Astrocyte of the spinal cord (primary cell): Measurements from ENCODE around the gene MMP24OS.
A peak's percentile ranks its signal among the peaks of the same experiment; 100 is the strongest.
"Not testable (repeated sequence)": the region's sequence is repeated elsewhere in the genome, so short reads cannot be mapped to it uniquely, and the experiment has no call there.

Experiments
- DNase-seq: peaks from one replicate; pipeline ENCODE4 v3.0.0; 2011; ENCODE audit warnings: low read depth, low spot score
- H3K4me3 ChIP-seq: 2 replicates; pipeline ENCODE4 v1.5.1; 2011; ENCODE audit warnings: low read depth, mild to moderate bottlenecking, low read length, moderate library complexity
- in situ Hi-C: cut with HindIII; loops from 2 replicates; pipeline ENCODE4 v1.10.0; 2017; ENCODE audit warnings: low sequenced_read_pairs
- TF ChIP-seq, protein P1 (sequence below): IDR thresholded peaks from 2 replicates; pipeline ENCODE4 v1.5.1; 2012; ENCODE audit warnings: low read depth, mild to moderate bottlenecking, low read length, inconsistent platforms

The MMP24OS gene

GRCh38 chr20:35270021-35270902, 7.7 kb downstream of the MMP24OS start:
- H3K4me3 ChIP-seq: no peak overlapping the region
- DNase-seq: no peak
- TF ChIP-seq, protein P1, sequence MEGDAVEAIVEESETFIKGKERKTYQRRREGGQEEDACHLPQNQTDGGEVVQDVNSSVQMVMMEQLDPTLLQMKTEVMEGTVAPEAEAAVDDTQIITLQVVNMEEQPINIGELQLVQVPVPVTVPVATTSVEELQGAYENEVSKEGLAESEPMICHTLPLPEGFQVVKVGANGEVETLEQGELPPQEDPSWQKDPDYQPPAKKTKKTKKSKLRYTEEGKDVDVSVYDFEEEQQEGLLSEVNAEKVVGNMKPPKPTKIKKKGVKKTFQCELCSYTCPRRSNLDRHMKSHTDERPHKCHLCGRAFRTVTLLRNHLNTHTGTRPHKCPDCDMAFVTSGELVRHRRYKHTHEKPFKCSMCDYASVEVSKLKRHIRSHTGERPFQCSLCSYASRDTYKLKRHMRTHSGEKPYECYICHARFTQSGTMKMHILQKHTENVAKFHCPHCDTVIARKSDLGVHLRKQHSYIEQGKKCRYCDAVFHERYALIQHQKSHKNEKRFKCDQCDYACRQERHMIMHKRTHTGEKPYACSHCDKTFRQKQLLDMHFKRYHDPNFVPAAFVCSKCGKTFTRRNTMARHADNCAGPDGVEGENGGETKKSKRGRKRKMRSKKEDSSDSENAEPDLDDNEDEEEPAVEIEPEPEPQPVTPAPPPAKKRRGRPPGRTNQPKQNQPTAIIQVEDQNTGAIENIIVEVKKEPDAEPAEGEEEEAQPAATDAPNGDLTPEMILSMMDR: no peak
- in situ Hi-C loops: no loop called here

DNA sequence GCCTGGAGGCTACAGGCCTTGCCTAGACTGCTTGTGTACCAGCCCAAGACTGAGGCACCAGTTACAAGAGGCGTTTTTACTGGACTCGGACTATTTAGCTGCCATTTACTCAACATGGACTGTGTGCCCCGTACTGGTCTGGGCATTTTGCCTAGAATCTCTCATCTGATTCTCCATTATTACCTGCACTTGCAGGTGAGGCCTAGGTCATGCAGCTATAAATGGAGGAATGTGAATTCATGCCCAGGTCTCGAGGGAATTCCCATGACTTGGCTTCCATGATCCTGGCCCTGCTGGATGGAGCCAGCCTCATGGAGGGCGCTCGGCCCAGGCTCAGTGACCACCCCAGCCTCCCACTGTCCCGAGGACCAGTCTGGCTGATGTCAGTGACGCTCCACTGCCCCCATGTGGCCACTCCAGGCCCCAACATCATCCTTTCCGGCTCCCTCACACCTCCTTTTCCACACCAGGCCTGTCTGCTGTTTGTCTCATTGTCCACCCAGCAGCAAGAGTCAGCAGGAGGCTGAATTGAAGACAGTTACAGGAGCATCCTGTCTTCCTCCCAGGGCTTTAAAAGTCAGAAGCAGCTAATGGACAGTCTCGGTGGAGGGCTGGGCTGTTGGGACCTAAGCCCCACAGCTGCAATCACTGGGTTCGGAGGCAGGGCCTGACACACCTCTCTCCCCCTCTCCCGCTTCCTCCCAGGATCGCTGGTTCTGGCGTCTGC, 8.7 kb downstream of the MMP24OS start:
- in situ Hi-C loops: no loop called here
- no peak overlapping the region for H3K4me3 ChIP-seq
- peak; percentile 56 for DNase-seq
- TF ChIP-seq, protein P1: peak; percentile 86

GRCh38 chr20:35267092-35267491, 10.8 kb downstream of the MMP24OS start:
- TF ChIP-seq, protein P1: no peak
- DNase-seq: no peak
- in situ Hi-C loops: no loop called here

GRCh38 chr20:35264755-35265154, 13.2 kb downstream of the MMP24OS start:
- H3K4me3 ChIP-seq: no peak overlapping the region
- DNase-seq: no peak
- in situ Hi-C loops: no loop called here
- TF ChIP-seq, protein P1: peak; percentile 43

More at GRCh38 chr20:35267092-35267491, 10.8 kb downstream of the MMP24OS start:
- H3K4me3 ChIP-seq: no peak overlapping the region

GRCh38 chr20:35263532-35264341, 14.2 kb downstream of the MMP24OS start:
- H3K4me3 ChIP-seq: no peak overlapping the region
- TF ChIP-seq, protein P1: no peak

DNA sequence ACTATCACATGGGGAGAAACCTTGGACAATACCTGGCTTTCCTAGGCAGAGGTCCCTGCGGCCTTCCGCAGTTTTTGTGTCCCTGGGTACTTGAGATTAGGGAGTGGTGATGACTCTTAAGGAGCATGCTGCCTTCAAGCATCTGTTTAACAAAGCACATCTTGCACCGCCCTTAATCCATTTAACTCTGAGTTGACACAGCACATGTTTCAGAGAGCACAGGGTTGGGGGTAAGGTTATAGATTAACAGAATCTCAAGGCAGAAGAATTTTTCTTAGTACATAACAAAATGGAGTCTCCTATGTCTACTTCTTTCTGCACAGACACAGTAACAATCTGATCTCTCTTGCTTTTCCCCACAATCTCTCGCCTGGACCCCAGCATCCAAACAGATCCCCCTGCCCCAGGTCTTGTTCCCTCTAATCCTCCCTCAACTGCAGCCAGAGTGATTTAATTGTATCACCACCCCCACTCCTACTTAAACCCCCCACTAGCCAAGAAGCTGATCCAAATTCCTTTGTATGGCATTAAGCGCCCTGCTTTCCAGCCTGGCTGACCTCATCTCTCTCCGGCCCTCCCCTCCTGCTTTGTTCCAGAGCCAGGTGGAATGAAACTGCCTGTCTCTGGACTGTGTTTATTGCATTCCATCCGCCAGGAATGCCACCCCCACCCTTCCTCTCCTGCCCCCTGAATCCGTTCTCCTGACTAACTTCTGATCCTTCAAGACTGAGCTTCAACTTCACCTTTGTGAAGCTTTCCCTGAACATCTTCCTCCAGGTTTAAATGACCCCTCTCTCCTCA, 15.0 kb downstream of the MMP24OS start:
- TF ChIP-seq, protein P1: peak; percentile 18
- DNase-seq: peak; percentile 61
- H3K4me3 ChIP-seq, in situ Hi-C loops: not testable (repeated sequence)

More at GRCh38 chr20:35263532-35264341, 14.2 kb downstream of the MMP24OS start:
- in situ Hi-C loops: no loop called here
- DNase-seq: no peak

- DNase-seq, H3K4me3 ChIP-seq, in situ Hi-C loops: not testable (repeated sequence)
Measured at GRCh38 chr20:35262321-35262720, 15.6 kb downstream of the MMP24OS start.
